Measurements from ENCODE around the gene KCNH1.
A peak's percentile ranks its signal among the peaks of the same experiment; 100 is the strongest.

The KCNH1 gene

GRCh38 chr1:210944252-210944651 is 189.7 kb downstream of the KCNH1 start:
- Histone ChIP-seq H3K27ac (ENCODE audit: insufficient read depth in 1 of 2, low read depth in 1 of 2, low read length in 2 of 2, poor library complexity in 1 of 2, severe bottlenecking in 2 of 2) (no peak overlapping the region), H3K36me3 (ENCODE audit: control insufficient read depth in 4 of 4, insufficient read depth in 4 of 4, low read length in 3 of 4) (no peaks in the 10 kb centered on the region), H3K4me1 (ENCODE audit: control extremely low read depth in 1 of 4, control insufficient read depth in 4 of 4, insufficient read depth in 4 of 4, low read length in 3 of 4) (peaks cover 0 to 4% (median 2%) of the 10 kb centered on the region in 4 experiments), H3K4me3 (ENCODE audit: control insufficient read depth in 1 of 7, extremely low read depth in 1 of 7, insufficient read depth in 4 of 7, low read depth in 2 of 7, low read length in 6 of 7) (no peak overlapping the region), H3K9me3 (ENCODE audit: control extremely low read depth in 1 of 5, control insufficient read depth in 4 of 5, insufficient read depth in 2 of 5, low read depth in 1 of 5, low read length in 4 of 5) (no peaks in the 10 kb centered on the region), H3K27me3 (replicated peaks in 2 of 5; ENCODE audit: control insufficient read depth in 4 of 5, insufficient read depth in 5 of 5, low read length in 4 of 5) (no peaks in the 10 kb centered on the region)
- ChIA-PET CTCF (no interaction called here), POLR2A (no interaction called here)
- 90% methylated on average over 2 of the region's 2 CpGs for WGBS (ENCODE audit: insufficient coverage)
- no peak for DNase-seq

- no peak overlapping the region for H3K27ac ChIP-seq (ENCODE audit: insufficient read depth in 1 of 2, low read depth in 1 of 2, low read length in 2 of 2, poor library complexity in 1 of 2, severe bottlenecking in 2 of 2)
- ChIA-PET POLR2A (no interaction called here), CTCF (no interaction called here)
- no peaks in the 10 kb centered on the region for H3K36me3 ChIP-seq (ENCODE audit: control insufficient read depth in 4 of 4, insufficient read depth in 4 of 4, low read length in 3 of 4)
- peaks cover 0 to 4% (median 2%) of the 10 kb centered on the region in 4 experiments for H3K4me1 ChIP-seq (ENCODE audit: control extremely low read depth in 1 of 4, control insufficient read depth in 4 of 4, insufficient read depth in 4 of 4, low read length in 3 of 4)
- H3K27me3 ChIP-seq (replicated peaks in 2 of 5; ENCODE audit: control insufficient read depth in 4 of 5, insufficient read depth in 5 of 5, low read length in 4 of 5), result no peaks in the 10 kb centered on the region
- no peaks in the 10 kb centered on the region for H3K9me3 ChIP-seq (ENCODE audit: control extremely low read depth in 1 of 5, control insufficient read depth in 4 of 5, insufficient read depth in 2 of 5, low read depth in 1 of 5, low read length in 4 of 5)
- H3K4me3 ChIP-seq (ENCODE audit: control insufficient read depth in 1 of 7, extremely low read depth in 1 of 7, insufficient read depth in 4 of 7, low read depth in 2 of 7, low read length in 6 of 7), result no peak overlapping the region
- no CpG with 5 or more reads among the region's 2 CpGs for WGBS (ENCODE audit: insufficient coverage)
- DNase-seq, result no peak
Observed at GRCh38 chr1:210942513-210942912, 191.4 kb downstream of the KCNH1 start.

- no CpG with 5 or more reads among the region's 1 CpG for whole genome bisulfite sequencing (ENCODE audit: insufficient coverage)
- peak in 1 of 3 donors; percentile 2 for DNase-seq
- H3K9me3 ChIP-seq (ENCODE audit: control extremely low read depth in 1 of 5, control insufficient read depth in 4 of 5, insufficient read depth in 2 of 5, low read depth in 1 of 5, low read length in 4 of 5), result no peaks in the 10 kb centered on the region
- POLR2A ChIA-PET, result no interaction called here
- CTCF ChIA-PET, result no interaction called here
- peaks cover 0 to 2% (median 0%) of the 10 kb centered on the region in 5 experiments for H3K27me3 ChIP-seq (replicated peaks in 2 of 5; ENCODE audit: control insufficient read depth in 4 of 5, insufficient read depth in 5 of 5, low read length in 4 of 5)
- H3K4me3 ChIP-seq (ENCODE audit: control insufficient read depth in 1 of 7, extremely low read depth in 1 of 7, insufficient read depth in 4 of 7, low read depth in 2 of 7, low read length in 6 of 7), result no peak overlapping the region
- H3K4me1 ChIP-seq (ENCODE audit: control extremely low read depth in 1 of 4, control insufficient read depth in 4 of 4, insufficient read depth in 4 of 4, low read length in 3 of 4), result peaks cover 0 to 4% (median 2%) of the 10 kb centered on the region in 4 experiments
- H3K27ac ChIP-seq (ENCODE audit: insufficient read depth in 1 of 2, low read depth in 1 of 2, low read length in 2 of 2, poor library complexity in 1 of 2, severe bottlenecking in 2 of 2), result no peak overlapping the region
- H3K36me3 ChIP-seq (ENCODE audit: control insufficient read depth in 4 of 4, insufficient read depth in 4 of 4, low read length in 3 of 4), result no peaks in the 10 kb centered on the region
Observed at GRCh38 chr1:210940081-210940617, 193.8 kb downstream of the KCNH1 start.

GRCh38 chr1:210938416-210938925 is 195.5 kb downstream of the KCNH1 start:
- no peaks in the 10 kb centered on the region for H3K9me3 ChIP-seq (ENCODE audit: control extremely low read depth in 1 of 5, control insufficient read depth in 4 of 5, insufficient read depth in 2 of 5, low read depth in 1 of 5, low read length in 4 of 5)
- no peaks in the 10 kb centered on the region for H3K36me3 ChIP-seq (ENCODE audit: control insufficient read depth in 4 of 4, insufficient read depth in 4 of 4, low read length in 3 of 4)
- ChIA-PET CTCF (no interaction called here), POLR2A (no interaction called here)
- no peak for DNase-seq
- H3K27ac ChIP-seq (ENCODE audit: insufficient read depth in 1 of 2, low read depth in 1 of 2, low read length in 2 of 2, poor library complexity in 1 of 2, severe bottlenecking in 2 of 2), result no peak overlapping the region
- H3K27me3 ChIP-seq (replicated peaks in 2 of 5; ENCODE audit: control insufficient read depth in 4 of 5, insufficient read depth in 5 of 5, low read length in 4 of 5), result peaks cover 0 to 2% (median 0%) of the 10 kb centered on the region in 5 experiments
- WGBS (ENCODE audit: insufficient coverage), result 97% methylated on average over 2 of the region's 3 CpGs
- H3K4me3 ChIP-seq (ENCODE audit: control insufficient read depth in 1 of 7, extremely low read depth in 1 of 7, insufficient read depth in 4 of 7, low read depth in 2 of 7, low read length in 6 of 7), result no peak overlapping the region
- peaks cover 0 to 4% (median 2%) of the 10 kb centered on the region in 4 experiments for H3K4me1 ChIP-seq (ENCODE audit: control extremely low read depth in 1 of 4, control insufficient read depth in 4 of 4, insufficient read depth in 4 of 4, low read length in 3 of 4)

- Histone ChIP-seq H3K36me3 (ENCODE audit: control insufficient read depth in 4 of 4, insufficient read depth in 4 of 4, low read length in 3 of 4) (no peaks in the 10 kb centered on the region), H3K27ac (ENCODE audit: insufficient read depth in 1 of 2, low read depth in 1 of 2, low read length in 2 of 2, poor library complexity in 1 of 2, severe bottlenecking in 2 of 2) (no peak overlapping the region), H3K4me3 (ENCODE audit: control insufficient read depth in 1 of 7, extremely low read depth in 1 of 7, insufficient read depth in 4 of 7, low read depth in 2 of 7, low read length in 6 of 7) (no peak overlapping the region), H3K9me3 (ENCODE audit: control extremely low read depth in 1 of 5, control insufficient read depth in 4 of 5, insufficient read depth in 2 of 5, low read depth in 1 of 5, low read length in 4 of 5) (peaks cover 0 to 1% (median 0%) of the 10 kb centered on the region in 5 experiments), H3K4me1 (ENCODE audit: control extremely low read depth in 1 of 4, control insufficient read depth in 4 of 4, insufficient read depth in 4 of 4, low read length in 3 of 4) (peaks cover 0 to 4% (median 2%) of the 10 kb centered on the region in 4 experiments), H3K27me3 (replicated peaks in 2 of 5; ENCODE audit: control insufficient read depth in 4 of 5, insufficient read depth in 5 of 5, low read length in 4 of 5) (peaks cover 0 to 2% (median 0%) of the 10 kb centered on the region in 5 experiments)
- ChIA-PET POLR2A (no interaction called here), CTCF (no interaction called here)
- no peak for DNase-seq
Observed at GRCh38 chr1:210937846-210938245, 196.1 kb downstream of the KCNH1 start.

- 92% methylated on average over 4 of the region's 4 CpGs for WGBS (ENCODE audit: insufficient coverage)
- Histone ChIP-seq H3K36me3 (ENCODE audit: control insufficient read depth in 4 of 4, insufficient read depth in 4 of 4, low read length in 3 of 4) (no peaks in the 10 kb centered on the region), H3K4me3 (ENCODE audit: control insufficient read depth in 1 of 7, extremely low read depth in 1 of 7, insufficient read depth in 4 of 7, low read depth in 2 of 7, low read length in 6 of 7) (no peak overlapping the region), H3K27ac (ENCODE audit: insufficient read depth in 1 of 2, low read depth in 1 of 2, low read length in 2 of 2, poor library complexity in 1 of 2, severe bottlenecking in 2 of 2) (no peak overlapping the region), H3K9me3 (ENCODE audit: control extremely low read depth in 1 of 5, control insufficient read depth in 4 of 5, insufficient read depth in 2 of 5, low read depth in 1 of 5, low read length in 4 of 5) (peaks cover 0 to 3% (median 0%) of the 10 kb centered on the region in 5 experiments), H3K4me1 (ENCODE audit: control extremely low read depth in 1 of 4, control insufficient read depth in 4 of 4, insufficient read depth in 4 of 4, low read length in 3 of 4) (peaks cover 0 to 4% (median 2%) of the 10 kb centered on the region in 4 experiments), H3K27me3 (replicated peaks in 2 of 5; ENCODE audit: control insufficient read depth in 4 of 5, insufficient read depth in 5 of 5, low read length in 4 of 5) (peaks cover 0 to 2% (median 0%) of the 10 kb centered on the region in 5 experiments)
- ChIA-PET CTCF (no interaction called here), POLR2A (no interaction called here)
- no peak for DNase-seq
Observed at GRCh38 chr1:210935905-210936304, 198.0 kb downstream of the KCNH1 start.

GRCh38 chr1:210932104-210932503 is 201.8 kb downstream of the KCNH1 start:
- ChIA-PET CTCF (no interaction called here), POLR2A (no interaction called here)
- peaks cover 0 to under 1% (median 0%) of the 10 kb centered on the region in 5 experiments for H3K27me3 ChIP-seq (replicated peaks in 2 of 5; ENCODE audit: control insufficient read depth in 4 of 5, insufficient read depth in 5 of 5, low read length in 4 of 5)
- no peaks in the 10 kb centered on the region for H3K4me1 ChIP-seq (ENCODE audit: control extremely low read depth in 1 of 4, control insufficient read depth in 4 of 4, insufficient read depth in 4 of 4, low read length in 3 of 4)
- no peak overlapping the region for H3K27ac ChIP-seq (ENCODE audit: insufficient read depth in 1 of 2, low read depth in 1 of 2, low read length in 2 of 2, poor library complexity in 1 of 2, severe bottlenecking in 2 of 2)
- H3K36me3 ChIP-seq (ENCODE audit: control insufficient read depth in 4 of 4, insufficient read depth in 4 of 4, low read length in 3 of 4), result no peaks in the 10 kb centered on the region
- H3K4me3 ChIP-seq (ENCODE audit: control insufficient read depth in 1 of 7, extremely low read depth in 1 of 7, insufficient read depth in 4 of 7, low read depth in 2 of 7, low read length in 6 of 7), result no peak overlapping the region
- H3K9me3 ChIP-seq (ENCODE audit: control extremely low read depth in 1 of 5, control insufficient read depth in 4 of 5, insufficient read depth in 2 of 5, low read depth in 1 of 5, low read length in 4 of 5), result peaks cover 0 to 5% (median 0%) of the 10 kb centered on the region in 5 experiments
- no peak for DNase-seq

Measured in common myeloid progenitor, CD34-positive (primary cell).